Upper lobe of left lung (tissue), 6 donors: ENCODE measurements around the gene ITK. TPM values are rescaled to one million over a fixed set of nuclear protein-coding genes. Genes with fewer than 3 reads are reported as not detected.

Source experiments
- ATAC-seq, 2 donors: fragments of 200-7000 bp; cut with Tn5 transposase; one replicate each; pipeline ENCODE4 v1.9.1; 2022; ENCODE audit warnings: mild to moderate bottlenecking in 2 of 2, moderate library complexity in 2 of 2; ENCODE audit not compliant: low FRiP score in 2 of 2
- DNase-seq, 2 donors: peaks; one replicate each; pipeline ENCODE4 v3.0.0-alpha.2; 2019 to 2020
- H3K27ac ChIP-seq, 4 donors: fragments of 200-600 bp; sonication (generic); one replicate each; pipeline ENCODE4 v1.5.1; 2016 to 2019
- H3K27me3 ChIP-seq, 4 donors: fragments of 200-600 bp; sonication (generic); one replicate each; pipeline ENCODE4 v1.5.1; 2017 to 2019
- H3K36me3 ChIP-seq, 4 donors: fragments of 200-600 bp; sonication (generic); one replicate each; pipeline ENCODE4 v1.5.1; 2016 to 2019
- H3K4me1 ChIP-seq, 4 donors: fragments of 200-600 bp; sonication (generic); one replicate each; pipeline ENCODE4 v1.5.1; 2018 to 2019
- H3K4me3 ChIP-seq, 4 donors: fragments of 200-600 bp; sonication (generic); one replicate each; pipeline ENCODE4 v1.5.1; 2017 to 2019; ENCODE audit warnings: mild to moderate bottlenecking in 2 of 4, moderate library complexity in 1 of 4
- H3K9me3 ChIP-seq, 4 donors: fragments of 200-600 bp; sonication (generic); one replicate each; pipeline ENCODE4 v1.5.1; 2018 to 2019
- EP300 ChIP-seq, 4 donors: sonication (generic); formaldehyde crosslinking; IDR thresholded peaks; one replicate each; pipeline ENCODE4 v1.5.1; 2017; ENCODE audit warnings: antibody characterized with exemption in 4 of 4, control low read depth in 2 of 4
- POLR2A ChIP-seq, 4 donors: fragments of 450-650 bp; IDR thresholded peaks; one replicate each; pipeline ENCODE4 v1.5.1; 2016 to 2017; ENCODE audit warnings: antibody characterized with exemption in 4 of 4, mild to moderate bottlenecking in 2 of 4
- POLR2AphosphoS5 ChIP-seq, 2 donors: sonication (generic); formaldehyde crosslinking; IDR thresholded peaks; one replicate each; pipeline ENCODE4 v1.5.1; 2017; ENCODE audit warnings: antibody characterized with exemption in 2 of 2
- WGBS, 2 donors: methylation state at CpG; one replicate each; pipeline ENCODE4 v1.1.5; 2017 to 2018; 5-methylcytosine and 5-hydroxymethylcytosine counted together
- total RNA-seq, 6 donors: library from RNA; depleted of rRNA in 4 of 6; stranded (reverse); fragments of >200 nt in 4 of 6; gene quantifications; one replicate each; pipeline versions ENCODE4 v1.1.0 to v1.2.1, GENCODE V29; 2016 to 2021
- TF ChIP-seq, protein P1 (sequence below), 6 experiments: fragments of 450-650 bp in 4 of 6; fragments of 200-600 bp in 2 of 6; sonication (generic) in 2 of 6; IDR thresholded peaks; one replicate each; pipeline ENCODE4 v1.5.1; 2016 to 2019; ENCODE audit warnings: antibody characterized with exemption in 6 of 6
- donor health status: DM: no; HTN: no; CAD: no; lungs with moderate emphysema.
- donor health status: DM: no; HTN: yes; CAD: no; lungs with severe emphysema.

ITK gene
- total RNA-seq, 6 donors from 2014 or later = 5.0 to 15.2 (median 7.0) TPM

DNA sequence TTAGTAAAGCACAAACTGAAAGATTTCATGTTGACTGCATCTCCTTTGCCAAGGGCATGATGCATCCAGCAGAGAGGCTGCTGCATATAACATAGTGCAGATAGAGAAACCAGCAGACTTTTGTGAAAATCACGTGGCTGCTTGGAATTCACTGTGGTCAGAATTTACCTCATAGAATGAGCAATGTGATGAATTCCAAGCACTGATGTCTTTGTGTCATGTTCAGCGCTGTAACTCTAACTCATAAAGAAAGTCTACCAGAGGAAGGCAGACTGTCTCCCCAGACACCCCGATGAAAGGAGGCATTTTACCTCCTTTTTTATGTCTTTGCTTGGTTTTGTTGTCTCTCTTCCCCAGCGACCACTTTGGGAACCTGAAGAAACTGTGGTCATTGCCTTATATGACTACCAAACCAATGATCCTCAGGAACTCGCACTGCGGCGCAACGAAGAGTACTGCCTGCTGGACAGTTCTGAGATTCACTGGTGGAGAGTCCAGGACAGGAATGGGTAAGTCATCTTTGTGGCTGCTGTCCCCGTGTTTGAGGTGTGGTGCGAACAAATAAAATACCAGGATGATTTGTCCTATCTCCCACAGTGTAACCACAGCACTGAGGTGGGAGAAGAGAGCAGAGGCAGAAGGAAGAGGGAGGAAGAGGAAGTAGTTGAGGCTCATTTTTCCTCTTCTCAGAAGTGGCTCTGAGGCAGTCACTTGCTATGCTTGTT lies 42.0 kb downstream of the ITK start:
- no peak overlapping the region for H3K4me3 ChIP-seq
- no peak for ATAC-seq

DNA sequence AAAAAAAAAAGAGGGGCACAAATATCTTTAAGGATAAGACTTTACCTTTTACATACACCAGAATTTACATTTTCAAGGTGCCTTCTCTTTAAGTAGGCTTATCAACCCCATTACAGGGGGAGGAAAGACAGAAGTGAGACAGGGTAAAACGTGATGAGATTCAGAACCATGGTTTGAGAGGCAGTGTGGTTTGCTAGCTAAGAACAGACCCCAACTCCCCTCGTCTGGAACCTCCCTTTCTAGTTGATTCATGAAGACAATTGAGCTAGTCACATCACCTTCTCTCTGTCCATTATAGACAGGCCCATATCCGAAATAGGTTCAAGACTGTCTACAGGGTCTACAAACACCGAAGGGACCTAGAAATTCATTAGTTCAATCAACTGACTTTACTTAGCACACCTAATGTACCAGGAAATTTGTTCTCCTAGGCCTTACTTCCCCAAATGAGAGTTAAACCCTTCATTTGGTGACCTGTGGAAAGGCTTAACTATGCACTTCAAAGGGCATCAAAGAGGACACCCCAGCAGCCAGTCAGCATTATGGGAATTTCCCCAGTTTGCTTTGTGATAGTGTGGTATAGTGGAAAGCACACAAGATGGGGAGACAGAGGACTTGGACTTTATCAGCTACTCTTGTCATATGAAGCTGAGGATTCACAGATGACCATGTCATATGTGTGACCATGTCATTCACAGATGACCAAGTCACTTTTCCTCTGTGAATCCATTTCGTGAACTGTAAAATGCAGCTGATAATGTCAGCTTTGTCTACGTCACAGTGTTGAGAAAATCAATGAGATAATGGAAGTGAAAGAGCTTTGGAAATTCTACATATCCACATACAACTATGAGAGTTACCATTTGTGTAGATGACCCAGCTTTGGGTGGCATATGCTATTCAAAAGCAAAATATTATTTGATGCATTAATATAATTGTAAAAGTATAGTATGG lies 45.1 kb downstream of the ITK start:
- Histone ChIP-seq H3K27me3 (no peaks in the 10 kb centered on the region), H3K4me3 (no peak overlapping the region), H3K36me3 (no peaks in the 10 kb centered on the region), H3K27ac (no peak overlapping the region), H3K9me3 (no peaks in the 10 kb centered on the region), H3K4me1 (no peaks in the 10 kb centered on the region)
- ATAC-seq (no peak), DNase-seq (no peak)
- no peak for TF ChIP-seq POLR2A (IDR thresholded peaks at IDR 0.05)
- no peak for TF ChIP-seq POLR2AphosphoS5 (IDR thresholded peaks at IDR 0.05)
- TF ChIP-seq, protein P1, sequence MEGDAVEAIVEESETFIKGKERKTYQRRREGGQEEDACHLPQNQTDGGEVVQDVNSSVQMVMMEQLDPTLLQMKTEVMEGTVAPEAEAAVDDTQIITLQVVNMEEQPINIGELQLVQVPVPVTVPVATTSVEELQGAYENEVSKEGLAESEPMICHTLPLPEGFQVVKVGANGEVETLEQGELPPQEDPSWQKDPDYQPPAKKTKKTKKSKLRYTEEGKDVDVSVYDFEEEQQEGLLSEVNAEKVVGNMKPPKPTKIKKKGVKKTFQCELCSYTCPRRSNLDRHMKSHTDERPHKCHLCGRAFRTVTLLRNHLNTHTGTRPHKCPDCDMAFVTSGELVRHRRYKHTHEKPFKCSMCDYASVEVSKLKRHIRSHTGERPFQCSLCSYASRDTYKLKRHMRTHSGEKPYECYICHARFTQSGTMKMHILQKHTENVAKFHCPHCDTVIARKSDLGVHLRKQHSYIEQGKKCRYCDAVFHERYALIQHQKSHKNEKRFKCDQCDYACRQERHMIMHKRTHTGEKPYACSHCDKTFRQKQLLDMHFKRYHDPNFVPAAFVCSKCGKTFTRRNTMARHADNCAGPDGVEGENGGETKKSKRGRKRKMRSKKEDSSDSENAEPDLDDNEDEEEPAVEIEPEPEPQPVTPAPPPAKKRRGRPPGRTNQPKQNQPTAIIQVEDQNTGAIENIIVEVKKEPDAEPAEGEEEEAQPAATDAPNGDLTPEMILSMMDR (IDR thresholded peaks at IDR 0.05) = no peak
- TF ChIP-seq EP300 (IDR thresholded peaks at IDR 0.05) = no peak
- WGBS, 2 donors = 80 to 81% methylated on average over 6 of the region's 6 CpGs

More for the DNA sequence above, 42.0 kb downstream of the ITK start:
- Histone ChIP-seq H3K27me3 (no peaks in the 10 kb centered on the region), H3K36me3 (no peaks in the 10 kb centered on the region), H3K27ac (no peak overlapping the region), H3K4me1 (no peaks in the 10 kb centered on the region), H3K9me3 (no peaks in the 10 kb centered on the region)
- TF ChIP-seq, protein P1 (IDR thresholded peaks at IDR 0.05) = no peak
- TF ChIP-seq EP300 (IDR thresholded peaks at IDR 0.05) (no peak), POLR2A (IDR thresholded peaks at IDR 0.05) (no peak), POLR2AphosphoS5 (IDR thresholded peaks at IDR 0.05) (no peak)
- WGBS, 2 donors = 80 to 89% methylated on average over 10 of the region's 10 CpGs
- DNase-seq = no peak

DNA sequence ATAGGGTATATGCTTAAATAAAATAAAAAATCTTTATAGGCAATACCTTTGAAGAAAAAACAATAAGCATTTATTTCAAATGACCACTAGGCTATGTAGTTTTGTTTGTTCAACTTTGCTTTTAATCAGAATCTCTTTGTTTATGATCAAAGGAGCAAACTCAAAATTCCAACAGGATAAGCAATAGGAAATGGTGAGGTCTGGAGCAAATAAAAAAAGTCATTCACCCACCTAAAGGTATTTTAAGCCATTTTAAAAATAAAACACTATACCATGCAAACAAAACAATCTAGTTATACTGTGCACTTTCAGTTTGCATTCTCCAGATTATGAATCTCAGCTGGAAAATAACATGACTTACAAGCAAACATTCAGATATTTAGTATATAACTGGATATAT lies 50.0 kb downstream of the ITK start:
- DNase-seq (no peak), ATAC-seq (no peak)
- Histone ChIP-seq H3K27ac (no peak overlapping the region), H3K4me1 (no peaks in the 10 kb centered on the region), H3K4me3 (no peak overlapping the region), H3K27me3 (no peaks in the 10 kb centered on the region), H3K36me3 (no peaks in the 10 kb centered on the region), H3K9me3 (no peaks in the 10 kb centered on the region)
- no peak for TF ChIP-seq POLR2AphosphoS5 (IDR thresholded peaks at IDR 0.05)
- TF ChIP-seq EP300 (IDR thresholded peaks at IDR 0.05) = no peak
- TF ChIP-seq, protein P1 (IDR thresholded peaks at IDR 0.05) = no peak
- TF ChIP-seq POLR2A (IDR thresholded peaks at IDR 0.05) = no peak

DNA sequence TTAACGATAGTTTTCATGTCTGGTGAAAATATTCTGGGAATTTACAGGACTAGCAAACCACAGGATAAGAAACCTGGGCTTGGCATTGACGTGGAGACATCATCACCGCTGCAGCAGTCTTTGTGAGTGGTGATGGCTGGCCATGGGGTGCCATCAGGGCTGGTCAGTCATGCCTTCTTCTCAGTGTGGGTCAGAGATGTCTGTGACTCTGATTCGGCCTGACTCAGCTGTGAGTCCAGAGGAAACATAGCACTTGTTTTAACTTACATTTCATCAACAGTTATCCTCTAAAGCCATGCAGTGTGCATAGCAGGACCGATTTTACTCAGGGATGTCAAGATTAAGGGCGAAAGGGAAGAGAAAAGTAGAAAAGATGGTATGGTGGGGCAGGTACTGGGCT lies 52.1 kb downstream of the ITK start:
- TF ChIP-seq, protein P1 (IDR thresholded peaks at IDR 0.05) = no peak
- TF ChIP-seq POLR2AphosphoS5 (IDR thresholded peaks at IDR 0.05) = no peak
- TF ChIP-seq EP300 (IDR thresholded peaks at IDR 0.05) = no peak
- TF ChIP-seq POLR2A (IDR thresholded peaks at IDR 0.05) = no peak
- Histone ChIP-seq H3K4me1 (no peaks in the 10 kb centered on the region), H3K27ac (no peak overlapping the region), H3K4me3 (no peak overlapping the region), H3K27me3 (no peaks in the 10 kb centered on the region), H3K9me3 (no peaks in the 10 kb centered on the region), H3K36me3 (no peaks in the 10 kb centered on the region)
- WGBS, 2 donors = 76% methylated on average over 6 of the region's 6 CpGs
- ATAC-seq (no peak), DNase-seq (no peak)
